ENCODE data around the gene FRG2.
"Not testable (repeated sequence)": the region's sequence is repeated elsewhere in the genome, so short reads cannot be mapped to it uniquely, and the experiment has no call there.

Gene FRG2

GRCh38 chr4:190021973-190022372 is 5.1 kb downstream of the FRG2 start:
- not testable (repeated sequence) for H3K4me2 ChIP-seq (ENCODE audit: low read length); H3K9ac ChIP-seq; H3K79me2 ChIP-seq; H3K4me3 ChIP-seq (ENCODE audit: low read depth, low read length); H3K4me1 ChIP-seq; H3K27ac ChIP-seq; H2AFZ ChIP-seq; H3K36me3 ChIP-seq (ENCODE audit: control insufficient read depth, insufficient read depth, low read length); H3K9me3 ChIP-seq (ENCODE audit: control insufficient read depth, low read length)
- H3K27me3 ChIP-seq (ENCODE audit: control insufficient read depth, insufficient read depth, low read length) = peaks cover 11% of the 10 kb centered on the region

- Histone ChIP-seq H3K79me2 (no peaks in the 10 kb centered on the region), H3K4me2 (ENCODE audit: low read length) (peak overlapping the region; percentile 67), H3K27ac (no peak overlapping the region), H3K4me1 (no peaks in the 10 kb centered on the region), H3K27me3 (ENCODE audit: control insufficient read depth, insufficient read depth, low read length) (peaks cover 11% of the 10 kb centered on the region), H3K36me3 (ENCODE audit: control insufficient read depth, insufficient read depth, low read length) (no peaks in the 10 kb centered on the region), H3K9ac (no peak overlapping the region), H3K9me3 (ENCODE audit: control insufficient read depth, low read length) (no peaks in the 10 kb centered on the region), H3K4me3 (ENCODE audit: low read depth, low read length) (peak overlapping the region; percentile 28), H2AFZ (peak overlapping the region; percentile 62)
- no peak for TF ChIP-seq CTCF (IDR thresholded peaks at IDR 0.05)
Observed at GRCh38 chr4:190020790-190021717, 6.0 kb downstream of the FRG2 start.

- not testable (repeated sequence) for H3K4me1 ChIP-seq; H3K4me3 ChIP-seq (ENCODE audit: low read depth, low read length); H3K9me3 ChIP-seq (ENCODE audit: control insufficient read depth, low read length); H3K4me2 ChIP-seq (ENCODE audit: low read length); H3K79me2 ChIP-seq; H3K9ac ChIP-seq; H3K27ac ChIP-seq; H3K36me3 ChIP-seq (ENCODE audit: control insufficient read depth, insufficient read depth, low read length); H2AFZ ChIP-seq
- H3K27me3 ChIP-seq (ENCODE audit: control insufficient read depth, insufficient read depth, low read length) = peaks cover 15% of the 10 kb centered on the region
Observed at GRCh38 chr4:190019859-190020463, 7.1 kb downstream of the FRG2 start.

GRCh38 chr4:190019023-190019858 is 7.8 kb downstream of the FRG2 start:
- Histone ChIP-seq H3K4me2 (ENCODE audit: low read length) (no peak overlapping the region), H2AFZ (no peak overlapping the region), H3K9ac (no peak overlapping the region), H3K27ac (no peak overlapping the region), H3K27me3 (ENCODE audit: control insufficient read depth, insufficient read depth, low read length) (peaks cover 15% of the 10 kb centered on the region), H3K79me2 (no peaks in the 10 kb centered on the region), H3K9me3 (ENCODE audit: control insufficient read depth, low read length) (no peaks in the 10 kb centered on the region), H3K4me3 (ENCODE audit: low read depth, low read length) (no peak overlapping the region), H3K4me1 (no peaks in the 10 kb centered on the region), H3K36me3 (ENCODE audit: control insufficient read depth, insufficient read depth, low read length) (no peaks in the 10 kb centered on the region)
- TF ChIP-seq CTCF (IDR thresholded peaks at IDR 0.05) = no peak

- H3K9me3 ChIP-seq (ENCODE audit: control insufficient read depth, low read length) = no peaks in the 10 kb centered on the region
- H3K27ac ChIP-seq = no peak overlapping the region
- peaks cover 15% of the 10 kb centered on the region for H3K27me3 ChIP-seq (ENCODE audit: control insufficient read depth, insufficient read depth, low read length)
- no peak overlapping the region for H3K9ac ChIP-seq
- H3K4me1 ChIP-seq = no peaks in the 10 kb centered on the region
- H3K79me2 ChIP-seq = no peaks in the 10 kb centered on the region
- H3K36me3 ChIP-seq (ENCODE audit: control insufficient read depth, insufficient read depth, low read length) = no peaks in the 10 kb centered on the region
- H3K4me2 ChIP-seq (ENCODE audit: low read length) = no peak overlapping the region
- no peak overlapping the region for H2AFZ ChIP-seq
- no peak overlapping the region for H3K4me3 ChIP-seq (ENCODE audit: low read depth, low read length)
- no peak for TF ChIP-seq CTCF (IDR thresholded peaks at IDR 0.05)
Observed at GRCh38 chr4:190018201-190018920, 8.7 kb downstream of the FRG2 start.
